Heart left ventricle (tissue), 16 donors: ENCODE measurements around the gene NUP133. TPM values are rescaled to one million over a fixed set of nuclear protein-coding genes. Genes with fewer than 3 reads are reported as not detected.

Source experiments
- ATAC-seq, 4 donors: fragments of 200-7000 bp; cut with Tn5 transposase; one replicate each; pipeline ENCODE4 v1.9.1; 2020 to 2022; ENCODE audit warnings: moderate library complexity in 4 of 4, mild to moderate bottlenecking in 3 of 4, moderate number of reproducible peaks in 1 of 4
- DNase-seq, 5 donors: peaks; one replicate each; pipeline ENCODE4 v3.0.0-alpha.2; 2020
- H3K27ac ChIP-seq, 12 donors: fragments of 200-600 bp; sonication (generic) in 4 of 12; one replicate each; pipeline versions ENCODE4 v1.5.0 to v1.8.0; 2016 to 2022; ENCODE audit warnings: mild to moderate bottlenecking in 2 of 12
- H3K27me3 ChIP-seq, 9 donors: fragments of 200-600 bp; sonication (generic) in 2 of 9; one replicate each; pipeline versions ENCODE4 v1.5.1 to v1.8.0; 2016 to 2022; ENCODE audit warnings: mild to moderate bottlenecking in 3 of 9
- H3K36me3 ChIP-seq, 9 donors: fragments of 200-600 bp; sonication (generic) in 2 of 9; one replicate each; pipeline versions ENCODE4 v1.5.0 to v1.8.0; 2018 to 2022; ENCODE audit warnings: mild to moderate bottlenecking in 2 of 9
- H3K4me1 ChIP-seq, 12 donors: fragments of 200-600 bp; sonication (generic) in 4 of 12; one replicate each; pipeline versions ENCODE4 v1.5.0 to v1.8.0; 2016 to 2022; ENCODE audit warnings: mild to moderate bottlenecking in 3 of 12
- H3K4me3 ChIP-seq, 12 donors: fragments of 200-600 bp; sonication (generic) in 4 of 12; one replicate each; pipeline versions ENCODE4 v1.5.0 to v1.8.0; 2017 to 2022; ENCODE audit warnings: mild to moderate bottlenecking in 9 of 12, moderate library complexity in 4 of 12
- H3K9me3 ChIP-seq, 12 donors: fragments of 200-600 bp; sonication (generic) in 4 of 12; one replicate each; pipeline versions ENCODE4 v1.5.0 to v1.8.0; 2016 to 2022; ENCODE audit warnings: mild to moderate bottlenecking in 1 of 12
- CTCF ChIP-seq, 12 donors: fragments of 200-600 bp; sonication (generic) in 4 of 12; IDR thresholded peaks; one replicate each; pipeline versions ENCODE4 v1.5.0 to v1.8.0; 2018 to 2022; ENCODE audit warnings: antibody characterized with exemption in 12 of 12, mild to moderate bottlenecking in 5 of 12
- POLR2A ChIP-seq, 2 donors: fragments of 450-650 bp; IDR thresholded peaks; one replicate each; pipeline ENCODE4 v1.6.1; 2017; ENCODE audit warnings: antibody characterized with exemption in 2 of 2, mild to moderate bottlenecking in 2 of 2, moderate library complexity in 2 of 2
- WGBS, 4 donors: extraction: QIAGEN DNeasy Blood & Tissue Kit in 2 of 4; methylation state at CpG; one replicate each; pipeline versions ENCODE4 v1.1.5 to v1.1.7; 2013 to 2018; 5-methylcytosine and 5-hydroxymethylcytosine counted together
- intact Hi-C, 10 donors: fragments of 100-400 bp; cut with DNase I; formaldehyde crosslinking; loops; one replicate each; pipeline versions ENCODE4 v1.11.1 to v1.14.2; 2022
- long read RNA-seq, 3 donors: library from polyadenylated mRNA; unstranded; transcript quantifications; one replicate each; pipeline ENCODE4 v2.0.0, GENCODE V29; 2020 to 2021
- polyA plus RNA-seq, 2 donors: library from polyadenylated mRNA; stranded (reverse); fragments of 200-250 nt; gene quantifications; one replicate each; pipeline ENCODE4 v1.2.3, GENCODE V29; 2013
- total RNA-seq, 9 donors: library from RNA; depleted of rRNA in 2 of 9; stranded (reverse); fragments of >200 nt in 2 of 9; fragmentation: NEBNext Ultra II Directional in 3 of 9; extraction: Animal tissue kit (Norgen Biotek cat#: 25700) in 3 of 9; gene quantifications; one replicate each; pipeline versions ENCODE4 v1.1.0 to v1.2.4, GENCODE V29; 2016 to 2023
- donor health status: ischemic (EF 13 %, LVEDD 7.1; RV severe dilation, severe dysfunction).
- donor health status: healthy with polysubstance abuse.
- donor health status: DM: no; HTN: yes; CAD: no.
- donor health status: DM: no; HTN: no; CAD: no.
- donor health status: ischemic (EF 25% LVEDD 6.9; RV normal size, moderate dysfunction).
- donor health status: ischemic (EF 25% LVEDD 5.7; RV mildly dilated, moderate dysfunction).
- donor health status: healthy.
- donor health status: DM: yes; HTN: yes; CAD: no.
- donor health status: ischemic (EF 35%, LVEDD 5.7; RV mildly dilated, moderate dysfunction).
- donor health status: nonischemic (EF 11% LVEDD 7.7; RV severe dilation, severe dysfunction).
- donor health status: DM: yes; HTN: yes; CAD: no.
- donor health status: PGD.
- donor health status: ischemic (EF 29% LVEDD 5.4; RV normal size, mild dysfunction).
- donor health status: nonischemic (EF 23%, LVEDD 6.1; RV moderate dilation, normal function).

NUP133 gene
- total RNA-seq (10 to 100 TPM; 23.1 to 37.3 (median 31.0) TPM), polyA plus RNA-seq (10 to 100 TPM in 1 of 2 donors, 1 to 10 TPM in 1; 8.0 to 16.5 TPM)
- long read RNA-seq, donor 1, full-length matches to known transcripts, result 53 of 69 reads
- long read RNA-seq, donor 1, partial matches to known transcripts, result 9 of 69 reads
- long read RNA-seq, donor 1, other reads (novel, unspliced or antisense), result 7 of 69 reads
- long read RNA-seq, donor 2, full-length matches to known transcripts, result 84 of 120 reads
- long read RNA-seq, donor 2, partial matches to known transcripts, result 28 of 120 reads
- long read RNA-seq, donor 2, other reads (novel, unspliced or antisense), result 8 of 120 reads
- long read RNA-seq, donor 3, full-length matches to known transcripts, result 65 of 76 reads
- long read RNA-seq, donor 3, partial matches to known transcripts, result 8 of 76 reads
- long read RNA-seq, donor 3, other reads (novel, unspliced or antisense), result 3 of 76 reads

GRCh38 chr1:229507951-229508822 is at the start of gene NUP133:
NUP133 (minus strand) TSS chr1:229508341; CDS start chr1:229508249, 92 bp downstream.
- TF ChIP-seq CTCF (IDR thresholded peaks at IDR 0.05) (peak in 1 of 12 donors; percentile 8), POLR2A (IDR thresholded peaks at IDR 0.05) (peak; percentile 44 to 91)
- WGBS, 4 donors, result 1 to 2% (median 2%) methylated on average over 42 to 65 of the region's 65 CpGs
- H3K4me3 ChIP-seq, result peak within 1 kb of the TSS; percentile 64 to 99 (median 91)
- DNase-seq, result peak; percentile 99 to 100 (median 99)
- H3K9me3 ChIP-seq, result no peaks in the 10 kb centered on the region
- peaks cover 0 to 27% (median 13%) of the 10 kb centered on the region in 9 donors for H3K36me3 ChIP-seq
- intact Hi-C loops, result loop anchor here in 2 of 10 donors (2.0 to 5.0 kb wide), 4 partner anchors 51 to 237 kb away; partner anchors contain the start of genes RAB4A (in 2 of the 2) and ABCB10 (in 1 of the 2)
- no peaks in the 10 kb centered on the region for H3K27me3 ChIP-seq
- ATAC-seq, result peak; percentile 97 to 100 (median 98)
- peaks cover 0 to 23% (median 16%) of the 10 kb centered on the region in 12 donors for H3K4me1 ChIP-seq
- peak within 1 kb of the TSS; percentile 82 to 98 (median 94) for H3K27ac ChIP-seq

GRCh38 chr1:229557200-229557850 is 49.2 kb upstream of the NUP133 start:
- no peak for DNase-seq
- Histone ChIP-seq H3K4me3 (peak overlapping the region; percentile 76 to 90 (median 80)), H3K9me3 (no peaks in the 10 kb centered on the region), H3K36me3 (no peaks in the 10 kb centered on the region), H3K27me3 (no peaks in the 10 kb centered on the region), H3K4me1 (peaks cover 0 to 46% (median 23%) of the 10 kb centered on the region in 12 donors), H3K27ac (peak overlapping the region in 10 of 12 donors; percentile 84 to 97 (median 92))
- no peak for ATAC-seq
- intact Hi-C loops, result loop anchor here in 5 of 10 donors (5.0 to 10.0 kb wide), 5 partner anchors 40 to 757 kb away; partner anchors contain the start of gene GALNT2 (in 1 of the 5)
- WGBS, 4 donors, result 37 to 43% (median 40%) methylated on average over 5 of the region's 5 CpGs
- no peak for TF ChIP-seq CTCF (IDR thresholded peaks at IDR 0.05)
- no peak for TF ChIP-seq POLR2A (IDR thresholded peaks at IDR 0.05)

GRCh38 chr1:229554886-229555621 is 46.9 kb upstream of the NUP133 start:
- Histone ChIP-seq H3K4me3 (no peak overlapping the region), H3K4me1 (peaks cover 0 to 52% (median 25%) of the 10 kb centered on the region in 12 donors), H3K36me3 (no peaks in the 10 kb centered on the region), H3K27me3 (no peaks in the 10 kb centered on the region), H3K27ac (no peak overlapping the region), H3K9me3 (no peaks in the 10 kb centered on the region)
- TF ChIP-seq POLR2A (IDR thresholded peaks at IDR 0.05), result no peak
- no peak for TF ChIP-seq CTCF (IDR thresholded peaks at IDR 0.05)
- ATAC-seq (no peak), DNase-seq (no peak)
- intact Hi-C loops, result loop anchor here in 5 of 10 donors (5.0 to 10.0 kb wide), 5 partner anchors 42 to 760 kb away; partner anchors contain the start of gene GALNT2 (in 1 of the 5)
- WGBS, 4 donors, result 71 to 76% (median 74%) methylated on average over 10 of the region's 10 CpGs
